Raji (cell line): ENCODE measurements around the gene DELE1.

Experiments
- POLR2A ChIP-seq: IDR thresholded peaks from 2 replicates; pipeline ENCODE4 v1.6.1; 2011; ENCODE audit warnings: low read depth, low read length, control low read depth; ENCODE audit not compliant: insufficient read depth

The DELE1 gene

DNA sequence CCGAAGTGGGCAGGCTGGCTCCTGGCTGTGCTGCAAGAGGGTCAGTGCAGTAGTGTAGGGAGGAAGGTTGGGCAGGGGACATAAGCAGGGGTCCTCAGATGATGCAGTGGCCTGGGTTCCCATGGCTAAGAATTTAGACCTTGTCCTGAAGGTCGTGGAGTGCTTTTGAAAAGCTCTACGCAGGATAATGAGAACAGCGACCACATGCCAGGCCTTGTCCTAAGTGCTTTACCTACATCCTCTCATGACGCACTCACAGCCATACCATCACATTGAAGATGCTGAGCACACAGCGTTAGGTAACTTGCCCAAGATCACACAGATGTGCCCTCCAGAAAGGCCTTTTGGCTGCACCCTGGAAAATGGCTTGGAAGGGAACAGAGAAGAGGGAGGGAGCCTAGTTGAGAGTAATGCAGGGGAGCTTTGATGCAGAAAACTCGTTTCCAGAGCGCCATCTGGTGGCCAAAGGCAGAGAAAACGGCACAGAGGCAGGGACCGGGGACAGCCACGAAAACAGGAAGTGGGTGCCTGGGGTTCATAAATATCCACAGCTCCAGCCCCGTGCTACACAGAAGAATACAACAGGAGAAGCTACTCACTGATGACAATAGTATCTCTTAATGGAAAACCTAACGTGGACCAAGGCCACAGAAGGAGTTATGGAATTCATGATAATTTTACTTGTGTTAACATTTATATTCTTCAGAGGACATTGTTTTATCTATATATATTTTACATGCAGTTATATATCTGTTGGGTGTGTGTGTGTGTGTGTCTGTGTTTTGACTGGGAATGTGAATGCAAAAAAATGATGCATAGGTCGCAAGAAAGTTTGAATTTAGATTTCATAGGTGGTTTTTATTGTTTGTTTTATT lies 37.0 kb downstream of the DELE1 start:
- TF ChIP-seq POLR2A, result 0 out of 2 replicates have a peak, but pooled peaks have one; percentile 30

DNA sequence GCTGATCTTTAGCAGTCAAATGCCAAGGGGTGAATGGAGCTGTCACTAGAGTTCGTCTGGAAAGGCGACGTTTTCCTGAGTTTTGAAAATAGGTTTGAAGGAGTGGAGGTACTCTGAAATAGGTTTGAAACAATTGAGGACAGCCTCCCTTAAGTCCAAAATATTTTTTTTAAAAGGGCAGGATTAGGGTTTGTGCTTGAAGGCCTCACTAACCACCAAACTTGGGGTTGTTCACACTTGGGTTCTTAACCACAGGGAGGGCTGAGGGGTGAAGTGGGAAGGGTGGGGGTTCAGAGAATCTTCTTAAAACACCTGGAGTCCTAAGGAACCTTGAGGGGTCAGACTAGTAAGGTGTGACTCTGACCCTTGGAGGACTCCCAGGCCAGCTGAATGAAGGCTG lies 37.8 kb downstream of the DELE1 start:
- TF ChIP-seq POLR2A, result no peak

DNA sequence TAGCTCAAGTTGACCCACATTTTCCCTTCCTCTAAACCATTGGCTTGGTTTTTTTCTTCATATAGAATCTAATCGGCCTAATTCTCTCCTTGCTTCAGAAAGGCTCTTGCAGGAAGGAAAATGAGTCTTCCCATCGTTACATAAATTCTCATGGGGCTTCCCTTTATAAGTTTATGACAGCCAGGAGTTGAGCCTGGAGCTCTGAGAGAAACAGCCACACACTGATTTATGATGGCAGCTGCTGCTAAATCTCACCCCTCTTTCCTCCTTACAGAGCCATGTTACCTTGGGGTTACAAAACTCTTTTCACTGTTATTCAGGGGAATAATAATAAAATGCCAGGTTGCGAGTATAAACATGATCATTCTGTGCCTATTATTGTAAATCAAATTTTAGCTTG lies 40.0 kb downstream of the DELE1 start:
- TF ChIP-seq POLR2A, result no peak

DNA sequence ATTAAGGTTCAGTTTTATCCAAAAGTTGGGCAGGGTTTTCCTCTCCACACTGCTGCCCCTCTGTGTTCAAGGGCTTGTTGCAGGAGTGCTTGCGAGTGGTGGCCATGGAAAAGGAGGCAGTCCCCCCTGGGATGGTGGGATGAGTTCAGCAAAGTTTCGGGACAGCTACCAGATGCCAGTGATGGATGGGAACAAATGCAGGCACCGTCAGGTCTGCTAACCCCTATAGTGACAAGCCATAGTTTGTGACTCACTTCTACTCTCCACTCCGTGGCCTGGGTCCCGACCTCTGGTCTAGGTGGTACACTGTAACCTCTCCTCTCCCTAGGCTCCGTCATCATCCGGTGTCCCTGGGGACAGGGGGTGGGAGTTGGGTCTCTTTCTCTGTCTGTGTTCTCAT lies 41.4 kb downstream of the DELE1 start:
- TF ChIP-seq POLR2A, result no peak

DNA sequence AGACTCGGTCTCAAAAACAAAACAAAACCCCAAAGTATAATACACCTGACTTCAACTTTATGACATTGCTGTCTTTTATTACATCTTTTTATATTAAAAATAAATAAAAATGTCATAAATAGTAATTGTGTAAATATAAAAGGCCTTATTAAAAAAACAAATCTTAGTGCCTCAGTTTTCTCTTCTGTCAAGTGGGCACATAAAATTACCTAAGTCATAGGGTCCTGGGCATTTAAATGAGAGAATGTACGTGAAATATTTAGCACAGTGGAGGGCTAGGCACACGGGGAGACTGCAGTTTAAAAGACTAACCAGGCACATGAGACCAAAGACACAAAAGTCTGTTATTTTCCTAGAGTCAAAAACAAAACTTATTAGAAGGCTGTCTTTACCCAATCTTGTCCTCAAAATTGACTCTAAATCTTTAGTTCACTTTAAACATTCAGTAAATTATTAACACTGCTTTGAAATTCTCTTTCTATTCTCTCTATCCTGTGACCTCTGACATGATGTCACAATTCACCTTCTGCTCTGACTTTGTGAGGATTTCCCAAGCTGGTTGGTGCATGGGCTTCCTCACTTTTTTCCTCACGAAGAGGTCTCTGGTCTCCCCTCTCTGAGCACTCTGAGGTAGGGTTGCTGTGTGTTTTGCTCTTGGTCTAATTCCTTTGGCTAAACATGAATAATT lies 42.7 kb downstream of the DELE1 start:
- no peak for TF ChIP-seq POLR2A

DNA sequence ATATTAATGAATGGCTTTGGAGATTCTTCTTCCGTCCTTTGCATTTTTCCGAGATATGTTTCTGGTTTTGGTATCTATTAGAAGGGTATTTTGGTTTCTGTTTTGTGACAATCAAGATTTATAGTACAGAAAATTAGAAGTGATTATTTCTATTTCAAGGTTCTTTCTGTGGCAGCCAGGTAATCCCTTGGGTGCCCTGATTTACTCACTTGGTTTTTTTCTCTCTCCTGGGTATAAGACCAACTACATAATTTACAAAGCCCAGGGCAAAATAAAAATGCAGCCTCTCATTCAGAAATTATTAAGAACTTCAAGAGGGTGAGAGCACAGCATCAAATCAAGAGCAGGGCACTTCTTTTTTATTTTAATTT lies 43.3 kb downstream of the DELE1 start:
- TF ChIP-seq POLR2A, result no peak

DNA sequence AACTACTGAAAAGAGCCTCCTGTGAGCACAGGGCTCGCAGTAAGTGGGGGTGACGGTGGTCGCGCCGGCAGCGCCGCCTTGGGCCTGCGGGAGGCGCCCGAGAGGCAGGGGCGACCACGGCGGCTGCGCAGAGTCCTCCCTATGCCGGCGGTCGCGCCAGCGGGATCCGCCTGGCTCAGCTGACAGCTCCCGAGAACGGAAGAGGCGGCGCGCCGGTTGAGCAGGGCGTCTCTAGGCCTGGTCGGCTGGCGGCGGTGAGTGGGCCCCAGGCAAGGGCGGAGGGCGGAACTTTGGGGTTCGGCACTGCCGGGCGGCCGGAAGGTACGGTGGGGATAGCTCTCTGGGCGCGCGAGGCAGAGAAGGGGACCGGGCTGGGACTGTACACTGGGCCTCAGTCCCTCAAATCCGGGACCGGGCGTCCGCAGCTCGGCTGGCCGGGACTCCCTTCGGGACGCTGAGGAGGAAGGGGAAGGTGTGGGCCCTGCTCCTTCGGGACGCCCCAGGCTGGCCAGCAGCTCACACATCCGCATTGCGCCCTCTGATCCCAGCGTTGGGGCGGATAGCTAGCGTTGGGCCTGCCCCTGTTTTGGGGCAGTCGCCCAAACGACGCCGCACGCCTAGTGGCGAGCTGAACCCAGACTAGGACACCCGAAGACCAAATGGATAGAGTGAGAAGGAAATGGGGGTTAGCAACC lies 45.4 kb downstream of the DELE1 start, which contains the start of gene RNF14:
TSS of gene RNF14 (plus strand) at position 192 of the 695 bp plus-strand sequence. CDS start 4,484 bp downstream, outside the sequence.
- peak; percentile 86 for TF ChIP-seq POLR2A

DNA sequence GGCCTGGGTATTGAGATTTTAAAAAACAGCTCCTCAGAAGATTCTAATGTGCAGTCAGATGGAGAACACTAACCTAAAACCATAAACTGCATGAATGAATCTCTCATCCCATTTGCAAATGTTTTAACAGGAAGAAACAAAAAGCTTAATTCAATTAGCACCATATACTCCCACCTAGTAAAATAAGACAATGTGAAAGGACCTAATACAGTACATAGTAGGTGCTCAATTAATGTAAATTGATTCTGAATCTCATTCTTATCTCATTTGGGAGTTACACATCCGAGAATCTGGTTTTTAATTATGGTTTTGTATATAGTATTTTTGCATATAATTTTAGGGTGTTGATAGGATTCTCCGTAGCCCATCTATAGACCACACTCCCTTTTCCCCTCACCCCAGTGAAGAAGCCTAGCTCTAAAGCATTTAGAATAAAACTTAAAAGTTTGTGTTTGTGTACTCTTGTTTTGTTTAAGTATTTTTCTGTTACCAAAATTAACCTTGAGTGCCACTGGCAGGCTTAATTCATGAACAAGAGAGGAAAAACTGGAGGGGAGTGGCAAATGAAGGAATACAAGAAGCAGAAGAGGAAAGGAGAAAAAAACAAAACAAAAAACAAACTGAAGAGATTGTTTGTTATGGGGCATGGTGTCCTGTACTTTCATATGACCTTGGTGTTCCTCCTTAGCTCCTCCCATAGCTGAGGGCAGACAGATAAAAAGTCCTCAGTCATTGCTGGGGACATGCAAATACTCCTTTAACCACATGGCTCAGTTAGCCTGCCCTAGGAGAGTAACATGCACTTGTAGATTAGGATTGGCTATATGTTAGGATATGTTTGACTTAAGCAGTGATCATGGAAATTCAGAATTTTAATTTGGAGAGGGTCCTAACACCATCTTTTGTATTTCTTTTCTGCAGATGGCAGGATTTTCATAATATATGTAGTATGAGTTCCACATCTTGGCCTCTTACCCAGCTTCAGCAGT lies 46.4 kb downstream of the DELE1 start:
- peak; percentile 63 for TF ChIP-seq POLR2A

DNA sequence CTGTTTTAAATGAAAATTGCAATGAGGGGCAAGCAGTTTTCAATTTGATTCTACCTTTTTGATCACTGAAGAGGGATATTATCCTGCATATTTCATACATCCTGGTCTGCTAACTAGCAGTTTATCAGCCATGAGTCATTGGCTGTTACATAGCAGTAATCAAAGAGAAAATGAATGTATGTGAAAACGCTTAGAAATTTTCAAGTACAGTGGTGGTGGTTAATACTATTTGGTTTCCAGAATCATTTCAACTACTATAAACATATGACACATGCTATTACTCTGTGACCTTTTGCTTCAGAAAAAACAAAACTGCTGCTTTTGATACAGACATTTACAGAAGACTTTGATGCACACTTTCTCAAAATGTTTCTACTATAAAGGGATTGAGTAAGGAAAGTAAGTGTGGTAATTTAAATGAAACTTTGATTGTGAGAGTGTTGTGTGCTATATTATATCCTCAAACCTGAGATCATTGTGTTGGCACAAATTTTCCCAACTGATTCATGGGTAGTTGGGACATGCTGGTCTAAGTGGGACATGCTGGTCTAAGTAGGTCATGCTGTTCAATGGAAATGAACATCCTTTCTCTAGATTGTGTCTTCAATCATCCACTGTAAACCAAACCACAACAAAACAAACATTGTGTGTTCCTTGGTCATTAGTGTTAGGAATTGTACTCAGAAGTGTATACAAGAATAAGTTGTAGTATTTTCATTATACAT lies 50.4 kb downstream of the DELE1 start:
- TF ChIP-seq POLR2A, result no peak

DNA sequence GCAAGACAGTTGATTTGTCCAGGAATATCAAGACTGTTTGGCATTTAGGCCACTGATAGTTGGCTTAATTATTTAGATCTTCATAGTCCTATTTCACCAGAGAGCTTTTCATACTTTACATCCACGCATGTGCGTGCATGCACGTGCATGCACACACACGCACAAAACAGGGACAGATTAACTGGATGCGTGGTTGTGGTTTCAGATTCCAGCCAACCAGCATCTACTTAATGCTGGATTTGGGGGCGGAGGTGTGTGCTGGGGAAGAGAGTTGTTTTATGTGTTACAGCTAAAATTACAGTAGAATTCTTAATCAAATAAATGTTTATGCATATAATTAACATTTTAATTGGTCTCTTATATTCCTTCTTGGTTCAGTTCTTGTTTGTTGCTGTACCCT lies 52.5 kb downstream of the DELE1 start:
- TF ChIP-seq POLR2A, result no peak

DNA sequence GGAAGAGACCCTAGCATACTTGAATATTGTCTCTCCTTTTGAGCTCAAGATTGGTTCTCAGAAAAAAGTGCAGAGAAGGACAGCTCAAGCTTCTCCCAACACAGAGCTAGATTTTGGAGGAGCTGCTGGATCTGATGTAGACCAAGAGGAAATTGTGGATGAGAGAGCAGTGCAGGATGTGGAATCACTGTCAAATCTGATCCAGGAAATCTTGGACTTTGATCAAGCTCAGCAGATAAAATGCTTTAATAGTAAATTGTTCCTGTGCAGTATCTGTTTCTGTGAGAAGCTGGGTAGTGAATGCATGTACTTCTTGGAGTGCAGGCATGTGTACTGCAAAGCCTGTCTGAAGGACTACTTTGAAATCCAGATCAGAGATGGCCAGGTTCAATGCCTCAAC lies 54.7 kb downstream of the DELE1 start:
- TF ChIP-seq POLR2A, result no peak

DNA sequence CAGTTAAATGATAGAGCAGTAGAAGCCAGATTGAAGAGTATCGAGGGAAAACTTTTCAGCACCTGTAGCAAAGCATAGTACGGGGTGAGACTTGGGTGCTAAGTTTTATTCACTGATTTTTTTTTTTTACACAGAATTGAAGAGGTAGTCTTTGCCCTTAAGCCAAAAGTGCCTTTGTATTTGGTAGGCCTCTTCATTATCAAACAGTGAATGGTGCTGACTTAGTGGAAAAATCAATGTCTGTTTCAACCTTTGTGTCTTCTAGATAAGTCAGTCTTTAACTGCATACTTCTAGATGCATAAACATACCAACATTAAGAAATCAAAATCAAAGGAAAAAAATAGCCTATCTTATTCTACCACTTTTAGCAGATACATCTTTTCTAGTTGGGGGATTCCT lies 59.0 kb downstream of the DELE1 start:
- no peak for TF ChIP-seq POLR2A

DNA sequence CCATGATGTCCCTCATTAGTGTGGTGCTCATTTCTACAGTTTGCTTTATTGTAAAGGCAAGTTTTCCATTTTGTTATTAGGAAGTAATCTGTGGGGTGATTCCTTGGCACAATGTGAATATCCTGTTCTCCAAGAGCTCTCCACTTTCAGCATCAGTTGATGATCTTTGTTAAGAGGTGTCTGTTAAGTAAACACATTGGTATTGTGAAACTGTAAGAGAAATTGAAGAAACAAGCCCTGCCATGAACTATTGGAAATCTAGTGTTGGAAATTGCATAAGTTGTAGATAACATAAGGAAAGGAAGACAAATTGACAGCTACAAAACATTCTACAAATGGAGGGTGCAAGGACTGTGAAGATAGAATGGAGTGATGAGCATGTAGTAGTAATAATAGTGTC lies 62.4 kb downstream of the DELE1 start:
- TF ChIP-seq POLR2A, result no peak

DNA sequence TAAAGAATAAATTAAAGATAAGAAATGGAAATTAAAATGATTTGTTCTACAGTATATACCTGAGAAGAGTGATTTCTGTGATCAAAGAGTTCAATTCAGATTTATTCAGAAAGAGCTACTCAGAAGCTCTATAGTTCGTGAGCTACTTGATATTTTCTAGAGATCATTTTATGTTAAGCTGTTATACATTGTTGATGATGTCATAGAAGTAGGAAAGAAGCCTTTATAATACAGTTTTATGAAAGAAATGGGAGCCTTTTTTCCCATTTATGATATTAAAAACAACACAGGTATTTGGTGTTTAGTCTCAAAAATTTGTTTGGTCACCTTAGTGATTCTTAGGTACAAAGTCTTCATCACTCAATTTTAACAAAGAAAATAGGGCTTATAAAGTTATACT lies 66.0 kb downstream of the DELE1 start:
- TF ChIP-seq POLR2A, result no peak
